Measurements from ENCODE around the gene CBFA2T2. TPM values are rescaled to one million over a fixed set of nuclear protein-coding genes. Genes with fewer than 3 reads are reported as not detected.
"Not testable (repeated sequence)": the region's sequence is repeated elsewhere in the genome, so short reads cannot be mapped to it uniquely, and the experiment has no call there.

Gene CBFA2T2
- total and polyA plus RNA-seq, 10 of the 15 experiments (the other 5 are each of a cell fraction or from before 2014, with no cell fraction given): 0.61 to 8.6 (median 5.5) TPM

- no peaks in the 10 kb centered on the region for H3K27me3 ChIP-seq (replicated peaks in 1 of 2; ENCODE audit: control insufficient read depth in 2 of 2, insufficient read depth in 2 of 2, low read length in 1 of 2)
- H3K9ac ChIP-seq (ENCODE audit: control insufficient read depth, insufficient read depth, low read length): no peak overlapping the region
- no peak for ATAC-seq
- POLR2A ChIA-PET: no interaction called here
- BruUV-seq (replicated peaks): no TSS peak
- CTCF ChIA-PET: interaction anchor here (0.9 kb wide), 1 partner anchor 36 kb away, joined by 3 read pairs; the partner anchor contains the start of gene ACTL10
- H3K9me3 ChIP-seq (replicated peaks; ENCODE audit: control insufficient read depth, insufficient read depth, low read length): no peaks in the 10 kb centered on the region
- H3K79me2 ChIP-seq (ENCODE audit: control insufficient read depth, insufficient read depth, low read length): no peaks in the 10 kb centered on the region
- FAIRE-seq: no peak
- H3K4me2 ChIP-seq (ENCODE audit: control insufficient read depth, insufficient read depth): no peak overlapping the region
- no peaks in the 10 kb centered on the region for H4K20me1 ChIP-seq (ENCODE audit: control insufficient read depth, insufficient read depth)
- H3K4me3 ChIP-seq: no peak overlapping the region
- DNase-seq (ENCODE audit: low read depth, low spot score): no peak
- TF ChIP-seq ASH2L (IDR thresholded peaks at IDR 0.05; ENCODE audit: borderline replicate concordance, low read depth) (no peak), EED (IDR thresholded peaks at IDR 0.05; ENCODE audit: low read depth) (no peak), RAD51 (IDR thresholded peaks at IDR 0.05) (no peak), TCF7 (IDR thresholded peaks at IDR 0.05; ENCODE audit: borderline replicate concordance) (no peak), KAT2A (conservative IDR thresholded peaks at IDR 0.05; ENCODE audit: control insufficient read depth, low read depth, low read length) (no peak), FOS (IDR thresholded peaks at IDR 0.05; ENCODE audit: borderline replicate concordance, extremely low read depth, insufficient read length) (no peak), ZNF592 (IDR thresholded peaks at IDR 0.05) (no peak), CBX5 (IDR thresholded peaks at IDR 0.05; ENCODE audit: low read depth) (no peak), FOXK2 (IDR thresholded peaks at IDR 0.05) (no peak), MEF2B (IDR thresholded peaks at IDR 0.05; ENCODE audit: partially characterized antibody, poor library complexity, severe bottlenecking) (no peak), TCF3 (IDR thresholded peaks at IDR 0.05; ENCODE audit: borderline replicate concordance, insufficient read depth, low read depth, low read length) (no peak)
- TF ChIP-seq, protein P1, sequence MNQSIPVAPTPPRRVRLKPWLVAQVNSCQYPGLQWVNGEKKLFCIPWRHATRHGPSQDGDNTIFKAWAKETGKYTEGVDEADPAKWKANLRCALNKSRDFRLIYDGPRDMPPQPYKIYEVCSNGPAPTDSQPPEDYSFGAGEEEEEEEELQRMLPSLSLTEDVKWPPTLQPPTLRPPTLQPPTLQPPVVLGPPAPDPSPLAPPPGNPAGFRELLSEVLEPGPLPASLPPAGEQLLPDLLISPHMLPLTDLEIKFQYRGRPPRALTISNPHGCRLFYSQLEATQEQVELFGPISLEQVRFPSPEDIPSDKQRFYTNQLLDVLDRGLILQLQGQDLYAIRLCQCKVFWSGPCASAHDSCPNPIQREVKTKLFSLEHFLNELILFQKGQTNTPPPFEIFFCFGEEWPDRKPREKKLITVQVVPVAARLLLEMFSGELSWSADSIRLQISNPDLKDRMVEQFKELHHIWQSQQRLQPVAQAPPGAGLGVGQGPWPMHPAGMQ (IDR thresholded peaks at IDR 0.05; ENCODE audit: borderline replicate concordance): no peak
- WGBS (ENCODE audit: insufficient coverage, insufficient replicate concordance, low lambda C conversion rate, missing lambda C conversion rate): 99% methylated on average over 4 of the region's 4 CpGs
- intact Hi-C loops (cut with micrococcal nuclease; ENCODE audit: unreplicated experiment): no loop called here
- SMC1A ChIA-PET (ENCODE audit: uncharacterized antibody, unreplicated experiment): no interaction called here
- RAD21 ChIA-PET (ENCODE audit: unreplicated experiment): no interaction called here
- H3K4me1 ChIP-seq (ENCODE audit: control insufficient read depth, insufficient read depth, low read length): no peaks in the 10 kb centered on the region
- H3K27ac ChIP-seq (ENCODE audit: control insufficient read depth, insufficient read depth): no peak overlapping the region
- no peak overlapping the region for H2AFZ ChIP-seq (ENCODE audit: control insufficient read depth, low read depth, low read length)
- H3K36me3 ChIP-seq (ENCODE audit: control insufficient read depth in 2 of 2, insufficient read depth in 2 of 2, low read length in 1 of 2): peaks cover 0 to 5% of the 10 kb centered on the region in 2 experiments; a peak in 2 of 4 replicates
- in situ Hi-C loops (cut with MboI): no loop called here
Measured at GRCh38 chr20:33630507-33630906, 140.6 kb downstream of the CBFA2T2 start.

GRCh38 chr20:33631910-33632309 lies 142.0 kb downstream of the CBFA2T2 start:
- H3K4me1 ChIP-seq (ENCODE audit: control insufficient read depth, insufficient read depth, low read length); FAIRE-seq; BruUV-seq (replicated peaks); POLR2A ChIA-PET; H3K9ac ChIP-seq (ENCODE audit: control insufficient read depth, insufficient read depth, low read length); H3K27ac ChIP-seq (ENCODE audit: control insufficient read depth, insufficient read depth); H4K20me1 ChIP-seq (ENCODE audit: control insufficient read depth, insufficient read depth); H3K9me3 ChIP-seq (replicated peaks; ENCODE audit: control insufficient read depth, insufficient read depth, low read length); RAD21 ChIA-PET (ENCODE audit: unreplicated experiment); intact Hi-C loops (cut with micrococcal nuclease; ENCODE audit: unreplicated experiment); H3K4me2 ChIP-seq (ENCODE audit: control insufficient read depth, insufficient read depth); H3K27me3 ChIP-seq (replicated peaks in 1 of 2; ENCODE audit: control insufficient read depth in 2 of 2, insufficient read depth in 2 of 2, low read length in 1 of 2); ATAC-seq; H2AFZ ChIP-seq (ENCODE audit: control insufficient read depth, low read depth, low read length); DNase-seq (ENCODE audit: low read depth, low spot score); in situ Hi-C loops (cut with MboI); H3K79me2 ChIP-seq (ENCODE audit: control insufficient read depth, insufficient read depth, low read length); H3K36me3 ChIP-seq (ENCODE audit: control insufficient read depth in 2 of 2, insufficient read depth in 2 of 2, low read length in 1 of 2); H3K4me3 ChIP-seq: not testable (repeated sequence)
- CTCF ChIA-PET: interaction anchor here (0.9 kb wide), 1 partner anchor 47 kb away, joined by 3 read pairs; no protein-coding TSS in a partner anchor
- 54% methylated on average over 4 of the region's 4 CpGs for WGBS (ENCODE audit: insufficient coverage, insufficient replicate concordance, low lambda C conversion rate, missing lambda C conversion rate)
- SMC1A ChIA-PET (ENCODE audit: uncharacterized antibody, unreplicated experiment): interaction anchor here (1.2 kb wide), 1 partner anchor 31 kb away, joined by 3 read pairs; no protein-coding TSS in a partner anchor
